HepG2 (cell line): Measurements from ENCODE around the gene PLCB1.

ENCODE experiments used
- CTCF ChIP-seq: sonication (generic); formaldehyde crosslinking; IDR thresholded peaks from 2 replicates; pipeline ENCODE4 v1.5.0; 2020; ENCODE audit warnings: mild to moderate bottlenecking, missing genetic modification reagents, moderate library complexity
- HINFP ChIP-seq: sonication (generic); formaldehyde crosslinking; IDR thresholded peaks from 2 replicates; pipeline ENCODE4 v1.4.0; 2020; ENCODE audit warnings: low read depth, mild to moderate bottlenecking, missing genetic modification reagents
- ZNF550 ChIP-seq: sonication (generic); formaldehyde crosslinking; IDR thresholded peaks from 2 replicates; pipeline ENCODE4 v1.4.0; 2020; ENCODE audit warnings: mild to moderate bottlenecking, missing genetic modification reagents, borderline replicate concordance
- ZNF761 ChIP-seq: sonication (generic); formaldehyde crosslinking; conservative IDR thresholded peaks from 2 replicates; pipeline ENCODE4 v1.4.0; 2020; ENCODE audit warnings: mild to moderate bottlenecking, missing genetic modification reagents
- TF ChIP-seq, protein P1 (sequence below), 2 experiments: sonication (generic) in 1 of 2; formaldehyde crosslinking in 1 of 2; IDR thresholded peaks; 2 replicates each; pipeline versions ENCODE4 v1.4.0 to v1.6.1; 2016 to 2020; ENCODE audit warnings: borderline replicate concordance in 1 of 2, low read depth in 1 of 2, mild to moderate bottlenecking in 1 of 2, missing genetic modification reagents in 1 of 2
- TF ChIP-seq, protein P2 (sequence below), 2 experiments: sonication (generic) in 1 of 2; formaldehyde crosslinking in 1 of 2; IDR thresholded peaks; 2 replicates each; pipeline versions ENCODE4 v1.6.1 to v1.9.0; 2014 to 2022; ENCODE audit warnings: antibody characterized with exemption in 1 of 2, borderline replicate concordance in 1 of 2, inconsistent platforms in 1 of 2, low read depth in 1 of 2, missing genetic modification reagents in 1 of 2

GRCh38 chr20:8132484-8133309 is 631 bp downstream of the PLCB1 start:
- TF ChIP-seq, protein P1, sequence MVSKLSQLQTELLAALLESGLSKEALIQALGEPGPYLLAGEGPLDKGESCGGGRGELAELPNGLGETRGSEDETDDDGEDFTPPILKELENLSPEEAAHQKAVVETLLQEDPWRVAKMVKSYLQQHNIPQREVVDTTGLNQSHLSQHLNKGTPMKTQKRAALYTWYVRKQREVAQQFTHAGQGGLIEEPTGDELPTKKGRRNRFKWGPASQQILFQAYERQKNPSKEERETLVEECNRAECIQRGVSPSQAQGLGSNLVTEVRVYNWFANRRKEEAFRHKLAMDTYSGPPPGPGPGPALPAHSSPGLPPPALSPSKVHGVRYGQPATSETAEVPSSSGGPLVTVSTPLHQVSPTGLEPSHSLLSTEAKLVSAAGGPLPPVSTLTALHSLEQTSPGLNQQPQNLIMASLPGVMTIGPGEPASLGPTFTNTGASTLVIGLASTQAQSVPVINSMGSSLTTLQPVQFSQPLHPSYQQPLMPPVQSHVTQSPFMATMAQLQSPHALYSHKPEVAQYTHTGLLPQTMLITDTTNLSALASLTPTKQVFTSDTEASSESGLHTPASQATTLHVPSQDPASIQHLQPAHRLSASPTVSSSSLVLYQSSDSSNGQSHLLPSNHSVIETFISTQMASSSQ (IDR thresholded peaks at IDR 0.05; ENCODE audit: low read depth) = no peak; the same call in 1 of the 2 replicates
- TF ChIP-seq, protein P1 (CRISPR knock-in tag; IDR thresholded peaks at IDR 0.05; ENCODE audit: borderline replicate concordance) = 0 out of 2 replicates have a peak, but pooled peaks have one; percentile 51
- no peak for TF ChIP-seq CTCF
- no peak for TF ChIP-seq ZNF550
- TF ChIP-seq ZNF761 (CRISPR knock-in tag) = 0 out of 2 replicates have a peak, but pooled peaks have one; percentile 50
- TF ChIP-seq, protein P2, sequence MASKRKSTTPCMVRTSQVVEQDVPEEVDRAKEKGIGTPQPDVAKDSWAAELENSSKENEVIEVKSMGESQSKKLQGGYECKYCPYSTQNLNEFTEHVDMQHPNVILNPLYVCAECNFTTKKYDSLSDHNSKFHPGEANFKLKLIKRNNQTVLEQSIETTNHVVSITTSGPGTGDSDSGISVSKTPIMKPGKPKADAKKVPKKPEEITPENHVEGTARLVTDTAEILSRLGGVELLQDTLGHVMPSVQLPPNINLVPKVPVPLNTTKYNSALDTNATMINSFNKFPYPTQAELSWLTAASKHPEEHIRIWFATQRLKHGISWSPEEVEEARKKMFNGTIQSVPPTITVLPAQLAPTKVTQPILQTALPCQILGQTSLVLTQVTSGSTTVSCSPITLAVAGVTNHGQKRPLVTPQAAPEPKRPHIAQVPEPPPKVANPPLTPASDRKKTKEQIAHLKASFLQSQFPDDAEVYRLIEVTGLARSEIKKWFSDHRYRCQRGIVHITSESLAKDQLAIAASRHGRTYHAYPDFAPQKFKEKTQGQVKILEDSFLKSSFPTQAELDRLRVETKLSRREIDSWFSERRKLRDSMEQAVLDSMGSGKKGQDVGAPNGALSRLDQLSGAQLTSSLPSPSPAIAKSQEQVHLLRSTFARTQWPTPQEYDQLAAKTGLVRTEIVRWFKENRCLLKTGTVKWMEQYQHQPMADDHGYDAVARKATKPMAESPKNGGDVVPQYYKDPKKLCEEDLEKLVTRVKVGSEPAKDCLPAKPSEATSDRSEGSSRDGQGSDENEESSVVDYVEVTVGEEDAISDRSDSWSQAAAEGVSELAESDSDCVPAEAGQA (IDR thresholded peaks at IDR 0.05; ENCODE audit: low read depth) = no peak
- TF ChIP-seq, protein P2 (CRISPR knock-in tag; IDR thresholded peaks at IDR 0.05; ENCODE audit: borderline replicate concordance) = no peak
- no peak for TF ChIP-seq HINFP (CRISPR knock-in tag)
